PFSK-1 (cell line): ENCODE results near the gene TIMD4.

ENCODE experiments used
- FOXP2 ChIP-seq: optimal IDR thresholded peaks from 2 replicates; pipeline ENCODE3; 2011; ENCODE audit warnings: borderline replicate concordance, control low read depth, inconsistent platforms; ENCODE audit not compliant: insufficient read depth; ENCODE audit errors: extremely low read length, extremely low read depth
- POLR2AphosphoS5 ChIP-seq: IDR thresholded peaks from 2 replicates; pipeline ENCODE4 v1.6.1; 2012; ENCODE audit warnings: low read depth, mild to moderate bottlenecking, control low read depth, low read length, moderate library complexity
- SIN3A ChIP-seq: IDR thresholded peaks from 2 replicates; pipeline ENCODE4 v1.6.1; 2012; ENCODE audit warnings: mild to moderate bottlenecking, low read length, moderate library complexity, borderline replicate concordance; ENCODE audit not compliant: insufficient read depth
- TAF1 ChIP-seq: IDR thresholded peaks from 2 replicates; pipeline ENCODE4 v1.6.1; 2012; ENCODE audit warnings: low read length, control low read depth, borderline replicate concordance; ENCODE audit not compliant: insufficient read depth
- TF ChIP-seq, protein P1 (sequence below), 2 experiments: IDR thresholded peaks; 2 replicates each; pipeline versions ENCODE4 v1.6.1 to v1.8.0; 2011 to 2012; ENCODE audit warnings: low read depth in 2 of 2, low read length in 2 of 2, control low read depth in 1 of 2, inconsistent platforms in 1 of 2, mild to moderate bottlenecking in 1 of 2, moderate library complexity in 1 of 2; ENCODE audit not compliant: insufficient read depth in 1 of 2

DNA sequence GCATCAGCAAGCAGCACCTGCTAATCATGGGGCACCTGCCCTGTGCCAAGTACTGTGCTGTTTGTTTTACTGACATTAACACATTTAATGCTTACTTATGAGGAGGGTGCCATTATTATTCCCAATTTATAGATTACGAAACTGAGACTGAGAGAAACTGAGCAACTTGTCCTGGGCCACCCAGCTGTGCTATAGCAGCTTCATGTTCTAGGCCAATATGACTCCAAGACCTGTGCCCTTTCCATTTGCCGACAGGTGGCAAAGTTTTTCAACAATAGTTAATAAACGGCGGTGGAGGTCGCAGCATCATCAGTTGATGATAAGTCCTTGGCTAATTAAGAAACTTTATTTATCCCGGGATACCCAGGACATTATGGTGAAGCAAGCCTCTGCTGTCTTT is 55.4 kb downstream of the TIMD4 start:
- TF ChIP-seq TAF1 (no peak), POLR2AphosphoS5 (no peak), SIN3A (no peak), FOXP2 (no peak)
- TF ChIP-seq, protein P1, sequence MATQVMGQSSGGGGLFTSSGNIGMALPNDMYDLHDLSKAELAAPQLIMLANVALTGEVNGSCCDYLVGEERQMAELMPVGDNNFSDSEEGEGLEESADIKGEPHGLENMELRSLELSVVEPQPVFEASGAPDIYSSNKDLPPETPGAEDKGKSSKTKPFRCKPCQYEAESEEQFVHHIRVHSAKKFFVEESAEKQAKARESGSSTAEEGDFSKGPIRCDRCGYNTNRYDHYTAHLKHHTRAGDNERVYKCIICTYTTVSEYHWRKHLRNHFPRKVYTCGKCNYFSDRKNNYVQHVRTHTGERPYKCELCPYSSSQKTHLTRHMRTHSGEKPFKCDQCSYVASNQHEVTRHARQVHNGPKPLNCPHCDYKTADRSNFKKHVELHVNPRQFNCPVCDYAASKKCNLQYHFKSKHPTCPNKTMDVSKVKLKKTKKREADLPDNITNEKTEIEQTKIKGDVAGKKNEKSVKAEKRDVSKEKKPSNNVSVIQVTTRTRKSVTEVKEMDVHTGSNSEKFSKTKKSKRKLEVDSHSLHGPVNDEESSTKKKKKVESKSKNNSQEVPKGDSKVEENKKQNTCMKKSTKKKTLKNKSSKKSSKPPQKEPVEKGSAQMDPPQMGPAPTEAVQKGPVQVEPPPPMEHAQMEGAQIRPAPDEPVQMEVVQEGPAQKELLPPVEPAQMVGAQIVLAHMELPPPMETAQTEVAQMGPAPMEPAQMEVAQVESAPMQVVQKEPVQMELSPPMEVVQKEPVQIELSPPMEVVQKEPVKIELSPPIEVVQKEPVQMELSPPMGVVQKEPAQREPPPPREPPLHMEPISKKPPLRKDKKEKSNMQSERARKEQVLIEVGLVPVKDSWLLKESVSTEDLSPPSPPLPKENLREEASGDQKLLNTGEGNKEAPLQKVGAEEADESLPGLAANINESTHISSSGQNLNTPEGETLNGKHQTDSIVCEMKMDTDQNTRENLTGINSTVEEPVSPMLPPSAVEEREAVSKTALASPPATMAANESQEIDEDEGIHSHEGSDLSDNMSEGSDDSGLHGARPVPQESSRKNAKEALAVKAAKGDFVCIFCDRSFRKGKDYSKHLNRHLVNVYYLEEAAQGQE (IDR thresholded peaks at IDR 0.05; ENCODE audit: insufficient read depth in 1 of 2, low read depth in 2 of 2, low read length in 2 of 2): no peak
